ENCODE results near the gene GPR162. TPM values are rescaled to one million over a fixed set of nuclear protein-coding genes. Genes with fewer than 3 reads are reported as not detected.

GPR162 gene
- total RNA-seq, 1 experiment from 2014 or later = not detected

GRCh38 chr12:6779708-6780432 is 41.8 kb upstream of the GPR162 start:
- Mint-ChIP-seq H3K27me3 (ENCODE audit: insufficient read depth, unreplicated experiment) (no peaks in the 10 kb centered on the region), H3K4me3 (ENCODE audit: unreplicated experiment) (no peak overlapping the region), H3K27ac (ENCODE audit: low read depth, unreplicated experiment) (no peak overlapping the region), H3K9me3 (ENCODE audit: unreplicated experiment) (no peaks in the 10 kb centered on the region), H3K36me3 (ENCODE audit: insufficient read depth, unreplicated experiment) (no peaks in the 10 kb centered on the region), H3K4me1 (ENCODE audit: insufficient read depth, unreplicated experiment) (peaks cover 10% of the 10 kb centered on the region)
- no peak for DNase-seq (ENCODE audit: unreplicated experiment)
- intact Hi-C loops (cut with micrococcal nuclease) = loop anchor here (1.0 to 5.0 kb wide), 5 partner anchors 13 to 213 kb away; partner anchors contain the start of genes MLF2 and NOP2
- no peak for TF ChIP-seq CTCF (IDR thresholded peaks at IDR 0.05; ENCODE audit: unreplicated experiment)
- CTCF ChIA-PET = interaction anchor here (0.6 to 7.4 kb wide), 14 partner anchors 8 to 183 kb away, joined by 3 to 110 read pairs (median 3); partner anchors contain the start of genes CD4, MLF2 and PTMS
- POLR2A ChIA-PET = interaction anchor here (1.0 to 6.0 kb wide), 3 partner anchors 14 to 56 kb away, joined by 5 to 27 read pairs (median 5); partner anchors contain the start of genes COPS7A, MLF2 and PTMS
- no TSS peak for BruUV-seq (replicated peaks)

GRCh38 chr12:6780573-6780972 is 41.0 kb upstream of the GPR162 start:
- Mint-ChIP-seq H3K27me3 (ENCODE audit: insufficient read depth, unreplicated experiment) (no peaks in the 10 kb centered on the region), H3K36me3 (ENCODE audit: insufficient read depth, unreplicated experiment) (no peaks in the 10 kb centered on the region), H3K4me1 (ENCODE audit: insufficient read depth, unreplicated experiment) (peaks cover 10% of the 10 kb centered on the region), H3K9me3 (ENCODE audit: unreplicated experiment) (no peaks in the 10 kb centered on the region), H3K27ac (ENCODE audit: low read depth, unreplicated experiment) (no peak overlapping the region), H3K4me3 (ENCODE audit: unreplicated experiment) (no peak overlapping the region)
- no peak for TF ChIP-seq CTCF (IDR thresholded peaks at IDR 0.05; ENCODE audit: unreplicated experiment)
- BruUV-seq (replicated peaks) = no TSS peak
- CTCF ChIA-PET = interaction anchor here (0.6 to 7.4 kb wide), 11 partner anchors 9 to 161 kb away, joined by 3 to 110 read pairs (median 3); partner anchors contain the start of genes CD4, MLF2 and PTMS
- DNase-seq (ENCODE audit: unreplicated experiment) = no peak
- intact Hi-C loops (cut with micrococcal nuclease) = no loop called here
- POLR2A ChIA-PET = interaction anchor here (1.5 to 6.0 kb wide), 2 partner anchors 14 to 27 kb away, joined by 5 to 27 read pairs; partner anchors contain the start of genes MLF2 and PTMS

GRCh38 chr12:6782119-6782518 is 39.5 kb upstream of the GPR162 start:
- intact Hi-C loops (cut with micrococcal nuclease) = no loop called here
- H3K27me3 Mint-ChIP-seq (ENCODE audit: insufficient read depth, unreplicated experiment) = no peaks in the 10 kb centered on the region
- TF ChIP-seq CTCF (IDR thresholded peaks at IDR 0.05; ENCODE audit: unreplicated experiment) = no peak
- H3K4me1 Mint-ChIP-seq (ENCODE audit: insufficient read depth, unreplicated experiment) = peaks cover 10% of the 10 kb centered on the region
- POLR2A ChIA-PET = interaction anchor here (6.0 kb wide), 1 partner anchor 29 kb away, joined by 27 read pairs; the partner anchor contains the start of gene MLF2
- H3K27ac Mint-ChIP-seq (ENCODE audit: low read depth, unreplicated experiment) = no peak overlapping the region
- no peak overlapping the region for H3K4me3 Mint-ChIP-seq (ENCODE audit: unreplicated experiment)
- no TSS peak for BruUV-seq (replicated peaks)
- H3K36me3 Mint-ChIP-seq (ENCODE audit: insufficient read depth, unreplicated experiment) = no peaks in the 10 kb centered on the region
- no peaks in the 10 kb centered on the region for H3K9me3 Mint-ChIP-seq (ENCODE audit: unreplicated experiment)
- DNase-seq (ENCODE audit: unreplicated experiment) = no peak
- CTCF ChIA-PET = interaction anchor here (0.6 to 7.4 kb wide), 7 partner anchors 11 to 558 kb away, joined by 3 to 110 read pairs (median 3); partner anchors contain the start of gene MLF2

- CTCF ChIA-PET = interaction anchor here (0.6 to 7.4 kb wide), 8 partner anchors 12 to 87 kb away, joined by 3 to 110 read pairs (median 4); partner anchors contain the start of genes MLF2 and PTMS
- Mint-ChIP-seq H3K4me1 (ENCODE audit: insufficient read depth, unreplicated experiment) (peaks cover 10% of the 10 kb centered on the region), H3K36me3 (ENCODE audit: insufficient read depth, unreplicated experiment) (no peaks in the 10 kb centered on the region), H3K4me3 (ENCODE audit: unreplicated experiment) (no peak overlapping the region), H3K9me3 (ENCODE audit: unreplicated experiment) (no peaks in the 10 kb centered on the region), H3K27me3 (ENCODE audit: insufficient read depth, unreplicated experiment) (no peaks in the 10 kb centered on the region), H3K27ac (ENCODE audit: low read depth, unreplicated experiment) (no peak overlapping the region)
- DNase-seq (ENCODE audit: unreplicated experiment) = no peak
- no peak for TF ChIP-seq CTCF (IDR thresholded peaks at IDR 0.05; ENCODE audit: unreplicated experiment)
- POLR2A ChIA-PET = interaction anchor here (6.0 kb wide), 1 partner anchor 30 kb away, joined by 27 read pairs; the partner anchor contains the start of gene MLF2
- no TSS peak for BruUV-seq (replicated peaks)
- intact Hi-C loops (cut with micrococcal nuclease) = no loop called here
These were observed 38.6 kb upstream of the GPR162 start for GRCh38 chr12:6782850-6783566.
